WTC11 (cell line): ENCODE measurements around the gene NEK7.

Source experiments
- ARID4B ChIP-seq: sonication (generic); formaldehyde crosslinking; IDR thresholded peaks from 2 replicates; pipeline ENCODE4 v1.8.0; 2023; ENCODE audit warnings: missing genetic modification reagents, mild to moderate bottlenecking, borderline replicate concordance
- ATF2 ChIP-seq: sonication (generic); formaldehyde crosslinking; IDR thresholded peaks from 2 replicates; pipeline ENCODE4 v1.8.1; 2022; ENCODE audit warnings: low read depth, missing genetic modification reagents, borderline replicate concordance
- CBFB ChIP-seq: sonication (generic); formaldehyde crosslinking; IDR thresholded peaks from 2 replicates; pipeline ENCODE4 v1.8.1; 2022; ENCODE audit warnings: mild to moderate bottlenecking, low read depth, missing genetic modification reagents
- CREB1 ChIP-seq: sonication (generic); formaldehyde crosslinking; IDR thresholded peaks from 2 replicates; pipeline ENCODE4 v1.8.0; 2023; ENCODE audit warnings: mild to moderate bottlenecking, missing genetic modification reagents
- CTCF ChIP-seq: fragments of 200-600 bp; IDR thresholded peaks from 2 replicates; pipeline ENCODE4 v1.8.0; 2022; ENCODE audit warnings: antibody characterized with exemption
- MAX ChIP-seq: sonication (generic); formaldehyde crosslinking; IDR thresholded peaks from 2 replicates; pipeline ENCODE4 v1.8.0; 2022; ENCODE audit warnings: mild to moderate bottlenecking, missing genetic modification reagents
- NR2C2 ChIP-seq: sonication (generic); formaldehyde crosslinking; IDR thresholded peaks from 2 replicates; pipeline ENCODE4 v1.8.0; 2022; ENCODE audit warnings: mild to moderate bottlenecking, missing genetic modification reagents
- NR3C1 ChIP-seq: sonication (generic); formaldehyde crosslinking; conservative IDR thresholded peaks from 2 replicates; pipeline ENCODE4 v1.8.1; 2023; ENCODE audit warnings: low read depth, mild to moderate bottlenecking, missing genetic modification reagents
- PRRX2 ChIP-seq: fragments of 250-450 bp; sonication (Bioruptor Pico); IDR thresholded peaks from 2 replicates; pipeline ENCODE4 v1.8.0; 2021; ENCODE audit warnings: mild to moderate bottlenecking
- STAT6 ChIP-seq: sonication (generic); formaldehyde crosslinking; conservative IDR thresholded peaks from 2 replicates; pipeline ENCODE4 v1.8.1; 2023; ENCODE audit warnings: mild to moderate bottlenecking, low read depth, missing genetic modification reagents, moderate library complexity
- USF2 ChIP-seq: sonication (generic); formaldehyde crosslinking; IDR thresholded peaks from 2 replicates; pipeline ENCODE4 v1.8.1; 2023; ENCODE audit warnings: mild to moderate bottlenecking, missing genetic modification reagents, moderate library complexity
- ZBTB43 ChIP-seq: sonication (generic); formaldehyde crosslinking; IDR thresholded peaks from 2 replicates; pipeline ENCODE4 v1.8.1; 2023; ENCODE audit warnings: mild to moderate bottlenecking, missing genetic modification reagents
- ZNF423 ChIP-seq: fragments of 250-450 bp; sonication (Bioruptor Pico); IDR thresholded peaks from 2 replicates; pipeline ENCODE4 v2.1.2; 2022; ENCODE audit warnings: mild to moderate bottlenecking, moderate library complexity
- ZNF532 ChIP-seq: fragments of 250-450 bp; sonication (Bioruptor Pico); IDR thresholded peaks from 2 replicates; pipeline ENCODE4 v1.9.0; 2021; ENCODE audit warnings: mild to moderate bottlenecking, borderline replicate concordance

GRCh38 chr1:198203434-198203833 is 46.6 kb downstream of the NEK7 start:
- no peak for TF ChIP-seq CTCF
- TF ChIP-seq ATF2 (CRISPR knock-in tag): no peak
- TF ChIP-seq STAT6: no peak
- TF ChIP-seq ARID4B (CRISPR knock-in tag): no peak
- TF ChIP-seq PRRX2 (CRISPR knock-in tag): no peak
- no peak for TF ChIP-seq ZNF423 (CRISPR knock-in tag)
- no peak for TF ChIP-seq CBFB (CRISPR knock-in tag)
- TF ChIP-seq NR3C1: no peak
- no peak for TF ChIP-seq CREB1 (CRISPR knock-in tag)
- no peak for TF ChIP-seq NR2C2
- TF ChIP-seq MAX (CRISPR knock-in tag): no peak
- no peak for TF ChIP-seq ZNF532 (CRISPR knock-in tag)
- TF ChIP-seq ZBTB43 (CRISPR knock-in tag): no peak
- TF ChIP-seq USF2 (CRISPR knock-in tag): no peak
